ENCODE data around the gene MARCO.

DNA sequence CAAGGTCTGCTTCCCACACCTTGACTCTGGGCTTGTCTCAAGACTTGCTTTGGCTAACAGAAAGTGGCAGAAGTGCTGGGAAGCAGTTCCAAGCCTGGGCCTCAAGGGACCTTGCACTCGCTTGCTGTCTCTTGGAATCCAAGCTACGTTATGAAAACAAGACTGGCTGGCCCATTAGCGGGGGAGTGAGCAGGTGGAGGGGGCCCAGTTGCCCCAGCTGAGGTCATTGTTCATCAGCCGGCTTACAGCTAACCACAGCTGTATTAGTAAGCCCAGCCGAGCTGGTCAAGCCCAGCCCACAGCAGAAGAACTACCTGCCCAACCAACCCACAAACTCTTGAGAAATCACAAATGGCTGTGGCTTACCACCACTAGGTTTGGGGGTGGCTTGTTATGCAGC is 63.1 kb downstream of the MARCO start:
- TF ChIP-seq, protein P1, sequence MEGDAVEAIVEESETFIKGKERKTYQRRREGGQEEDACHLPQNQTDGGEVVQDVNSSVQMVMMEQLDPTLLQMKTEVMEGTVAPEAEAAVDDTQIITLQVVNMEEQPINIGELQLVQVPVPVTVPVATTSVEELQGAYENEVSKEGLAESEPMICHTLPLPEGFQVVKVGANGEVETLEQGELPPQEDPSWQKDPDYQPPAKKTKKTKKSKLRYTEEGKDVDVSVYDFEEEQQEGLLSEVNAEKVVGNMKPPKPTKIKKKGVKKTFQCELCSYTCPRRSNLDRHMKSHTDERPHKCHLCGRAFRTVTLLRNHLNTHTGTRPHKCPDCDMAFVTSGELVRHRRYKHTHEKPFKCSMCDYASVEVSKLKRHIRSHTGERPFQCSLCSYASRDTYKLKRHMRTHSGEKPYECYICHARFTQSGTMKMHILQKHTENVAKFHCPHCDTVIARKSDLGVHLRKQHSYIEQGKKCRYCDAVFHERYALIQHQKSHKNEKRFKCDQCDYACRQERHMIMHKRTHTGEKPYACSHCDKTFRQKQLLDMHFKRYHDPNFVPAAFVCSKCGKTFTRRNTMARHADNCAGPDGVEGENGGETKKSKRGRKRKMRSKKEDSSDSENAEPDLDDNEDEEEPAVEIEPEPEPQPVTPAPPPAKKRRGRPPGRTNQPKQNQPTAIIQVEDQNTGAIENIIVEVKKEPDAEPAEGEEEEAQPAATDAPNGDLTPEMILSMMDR (IDR thresholded peaks at IDR 0.05 in 2 of 3, conservative IDR thresholded peaks at IDR 0.05 in 1 of 3; ENCODE audit: borderline replicate concordance in 1 of 3, insufficient read depth in 1 of 3, low read depth in 2 of 3, low read length in 2 of 3): no peak
- TF ChIP-seq ZFX (IDR thresholded peaks at IDR 0.05): no peak
- TF ChIP-seq ZNF274 (IDR thresholded peaks at IDR 0.05; ENCODE audit: low read depth, low read length): no peak
- TF ChIP-seq ELF1 (IDR thresholded peaks at IDR 0.05; ENCODE audit: borderline replicate concordance, low read depth): no peak
- no peak for TF ChIP-seq TCF7L2 (IDR thresholded peaks at IDR 0.05; ENCODE audit: borderline replicate concordance, extremely low read depth, insufficient read depth, insufficient read length)
- no peak for TF ChIP-seq POLR2A (IDR thresholded peaks at IDR 0.05; ENCODE audit: borderline replicate concordance, extremely low read depth, insufficient read depth, insufficient read length)
- TF ChIP-seq EZH2 (IDR thresholded peaks at IDR 0.05): no peak
- TF ChIP-seq, protein P2, sequence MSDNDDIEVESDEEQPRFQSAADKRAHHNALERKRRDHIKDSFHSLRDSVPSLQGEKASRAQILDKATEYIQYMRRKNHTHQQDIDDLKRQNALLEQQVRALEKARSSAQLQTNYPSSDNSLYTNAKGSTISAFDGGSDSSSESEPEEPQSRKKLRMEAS (IDR thresholded peaks at IDR 0.05): no peak
- no peak for TF ChIP-seq SIN3A (IDR thresholded peaks at IDR 0.05; ENCODE audit: low read depth)

All from HCT116 (cell line).